K562 (cell line): Measurements from ENCODE around the gene MAST1. TPM values are rescaled to one million over a fixed set of nuclear protein-coding genes. Genes with fewer than 3 reads are reported as not detected.

Source experiments
- EGR1 ChIP-seq: fragments of 450-650 bp; conservative IDR thresholded peaks from 2 replicates; pipeline ENCODE4 v1.6.1; 2017; ENCODE audit warnings: mild to moderate bottlenecking
- FIP1L1 ChIP-seq: fragments of 200-400 bp; formaldehyde crosslinking; IDR thresholded peaks from 2 replicates; pipeline ENCODE4 v1.6.1; 2018; ENCODE audit warnings: mild to moderate bottlenecking, low read depth, low read length; ENCODE audit not compliant: poor library complexity, severe bottlenecking
- NRF1 ChIP-seq, 2 experiments: fragments of 450-650 bp; IDR thresholded peaks in 1 of 2; conservative IDR thresholded peaks in 1 of 2; 2 replicates each; pipeline ENCODE4 v1.6.1; 2014; ENCODE audit warnings: mild to moderate bottlenecking in 2 of 2
- PHF8 ChIP-seq: fragments of 200-600 bp; sonication (generic); IDR thresholded peaks from 2 replicates; pipeline ENCODE4 v1.6.1; 2012; ENCODE audit warnings: mixed run types, mild to moderate bottlenecking, inconsistent platforms, low read length, moderate library complexity, borderline replicate concordance
- POLR2G ChIP-seq: fragments of 200-400 bp; formaldehyde crosslinking; IDR thresholded peaks from 2 replicates; pipeline ENCODE4 v1.6.1; 2017; ENCODE audit warnings: low read depth, mild to moderate bottlenecking, antibody characterized with exemption, low read length, moderate library complexity
- SIN3A ChIP-seq, 2 experiments: fragments of 150-350 bp in 1 of 2; IDR thresholded peaks; 2 replicates each; pipeline ENCODE4 v1.6.1; 2011 to 2016; ENCODE audit warnings: borderline replicate concordance in 2 of 2, low read depth in 2 of 2, low read length in 2 of 2, mild to moderate bottlenecking in 2 of 2, moderate library complexity in 2 of 2; ENCODE audit not compliant: control insufficient read depth in 1 of 2
- ZKSCAN3 ChIP-seq: fragments of 250-450 bp; sonication (Bioruptor Pico); IDR thresholded peaks from 2 replicates; pipeline ENCODE4 v1.4.0; 2020
- polyA plus RNA-seq, 8 experiments: library from polyadenylated mRNA; depleted of rRNA in 4 of 8; stranded (reverse) in 5 of 8; unstranded in 3 of 8; fragments of >200 nt; fragmentation: Nextera tagmentation in 2 of 8; fragmentation: Illumina TruSeq in 1 of 8; extraction: Ambion mirVana in 2 of 8; extraction: Trizol in 1 of 8; gene quantifications; 2 replicates each; pipeline versions ENCODE4 v1.2.1 to v1.2.3, GENCODE V29; 2011 to 2014; ENCODE audit warnings: inconsistent platforms in 1 of 8, missing spikeins in 1 of 8
- total RNA-seq, 7 experiments: library from RNA; depleted of rRNA in 6 of 7; stranded (reverse); fragments of >200 nt in 6 of 7; fragmentation: Illumina TruSeq in 2 of 7; extraction: Trizol in 2 of 7; gene quantifications; 2 replicates each; pipeline versions ENCODE4 v1.2.1 to v1.2.3, GENCODE V29; 2011 to 2021; ENCODE audit warnings: low replicate concordance in 1 of 7
- TF ChIP-seq, protein P1 (sequence below): sonication (generic); formaldehyde crosslinking; IDR thresholded peaks from 2 replicates; pipeline ENCODE4 v1.9.0; 2022; ENCODE audit warnings: mild to moderate bottlenecking, missing genetic modification reagents
- TF ChIP-seq, protein P2 (sequence below): sonication (generic); formaldehyde crosslinking; IDR thresholded peaks from 2 replicates; pipeline ENCODE4 v1.8.0; 2023; ENCODE audit warnings: missing genetic modification reagents, mild to moderate bottlenecking, borderline replicate concordance
- TF ChIP-seq, protein P3 (sequence below), 2 experiments: fragments of 200-800 bp in 1 of 2; sonication (Bioruptor generic) in 1 of 2; sonication (generic) in 1 of 2; formaldehyde crosslinking in 1 of 2; IDR thresholded peaks in 1 of 2; conservative IDR thresholded peaks in 1 of 2; 2 replicates each; pipeline versions ENCODE4 v1.5.0 to v1.6.1; 2016 to 2020; ENCODE audit warnings: missing compliant biosample characterization in 1 of 2, missing genetic modification characterization in 1 of 2, missing genetic modification reagents in 1 of 2

MAST1 gene
- total and polyA plus RNA-seq, 9 of the 15 experiments (the other 6 are each of a cell fraction or from before 2014, with no cell fraction given): 0.48 to 10.3 (median 3.9) TPM

- TF ChIP-seq PHF8 (peak; percentile 39; the same call in 1 of the 2 replicates), ZKSCAN3 (CRISPR knock-in tag) (no peak), EGR1 (peak; percentile 56; the same call in 1 of the 2 replicates), FIP1L1 (peak; percentile 35), SIN3A (IDR thresholded peaks at IDR 0.05; ENCODE audit: borderline replicate concordance in 2 of 2, control insufficient read depth in 1 of 2, low read depth in 2 of 2, low read length in 2 of 2) (peak; percentile 45 to 59; a peak in 1 of 4 replicates), NRF1 (conservative IDR thresholded peaks at IDR 0.05 in 1 of 2, IDR thresholded peaks at IDR 0.05 in 1 of 2) (peak; percentile 75 to 76; a peak in 3 of 4 replicates), POLR2G (peak; percentile 68)
- TF ChIP-seq, protein P1, sequence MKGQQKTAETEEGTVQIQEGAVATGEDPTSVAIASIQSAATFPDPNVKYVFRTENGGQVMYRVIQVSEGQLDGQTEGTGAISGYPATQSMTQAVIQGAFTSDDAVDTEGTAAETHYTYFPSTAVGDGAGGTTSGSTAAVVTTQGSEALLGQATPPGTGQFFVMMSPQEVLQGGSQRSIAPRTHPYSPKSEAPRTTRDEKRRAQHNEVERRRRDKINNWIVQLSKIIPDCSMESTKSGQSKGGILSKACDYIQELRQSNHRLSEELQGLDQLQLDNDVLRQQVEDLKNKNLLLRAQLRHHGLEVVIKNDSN: no peak
- TF ChIP-seq, protein P2, sequence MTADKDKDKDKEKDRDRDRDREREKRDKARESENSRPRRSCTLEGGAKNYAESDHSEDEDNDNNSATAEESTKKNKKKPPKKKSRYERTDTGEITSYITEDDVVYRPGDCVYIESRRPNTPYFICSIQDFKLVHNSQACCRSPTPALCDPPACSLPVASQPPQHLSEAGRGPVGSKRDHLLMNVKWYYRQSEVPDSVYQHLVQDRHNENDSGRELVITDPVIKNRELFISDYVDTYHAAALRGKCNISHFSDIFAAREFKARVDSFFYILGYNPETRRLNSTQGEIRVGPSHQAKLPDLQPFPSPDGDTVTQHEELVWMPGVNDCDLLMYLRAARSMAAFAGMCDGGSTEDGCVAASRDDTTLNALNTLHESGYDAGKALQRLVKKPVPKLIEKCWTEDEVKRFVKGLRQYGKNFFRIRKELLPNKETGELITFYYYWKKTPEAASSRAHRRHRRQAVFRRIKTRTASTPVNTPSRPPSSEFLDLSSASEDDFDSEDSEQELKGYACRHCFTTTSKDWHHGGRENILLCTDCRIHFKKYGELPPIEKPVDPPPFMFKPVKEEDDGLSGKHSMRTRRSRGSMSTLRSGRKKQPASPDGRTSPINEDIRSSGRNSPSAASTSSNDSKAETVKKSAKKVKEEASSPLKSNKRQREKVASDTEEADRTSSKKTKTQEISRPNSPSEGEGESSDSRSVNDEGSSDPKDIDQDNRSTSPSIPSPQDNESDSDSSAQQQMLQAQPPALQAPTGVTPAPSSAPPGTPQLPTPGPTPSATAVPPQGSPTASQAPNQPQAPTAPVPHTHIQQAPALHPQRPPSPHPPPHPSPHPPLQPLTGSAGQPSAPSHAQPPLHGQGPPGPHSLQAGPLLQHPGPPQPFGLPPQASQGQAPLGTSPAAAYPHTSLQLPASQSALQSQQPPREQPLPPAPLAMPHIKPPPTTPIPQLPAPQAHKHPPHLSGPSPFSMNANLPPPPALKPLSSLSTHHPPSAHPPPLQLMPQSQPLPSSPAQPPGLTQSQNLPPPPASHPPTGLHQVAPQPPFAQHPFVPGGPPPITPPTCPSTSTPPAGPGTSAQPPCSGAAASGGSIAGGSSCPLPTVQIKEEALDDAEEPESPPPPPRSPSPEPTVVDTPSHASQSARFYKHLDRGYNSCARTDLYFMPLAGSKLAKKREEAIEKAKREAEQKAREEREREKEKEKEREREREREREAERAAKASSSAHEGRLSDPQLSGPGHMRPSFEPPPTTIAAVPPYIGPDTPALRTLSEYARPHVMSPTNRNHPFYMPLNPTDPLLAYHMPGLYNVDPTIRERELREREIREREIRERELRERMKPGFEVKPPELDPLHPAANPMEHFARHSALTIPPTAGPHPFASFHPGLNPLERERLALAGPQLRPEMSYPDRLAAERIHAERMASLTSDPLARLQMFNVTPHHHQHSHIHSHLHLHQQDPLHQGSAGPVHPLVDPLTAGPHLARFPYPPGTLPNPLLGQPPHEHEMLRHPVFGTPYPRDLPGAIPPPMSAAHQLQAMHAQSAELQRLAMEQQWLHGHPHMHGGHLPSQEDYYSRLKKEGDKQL (CRISPR knock-in tag): no peak
- TF ChIP-seq, protein P3, sequence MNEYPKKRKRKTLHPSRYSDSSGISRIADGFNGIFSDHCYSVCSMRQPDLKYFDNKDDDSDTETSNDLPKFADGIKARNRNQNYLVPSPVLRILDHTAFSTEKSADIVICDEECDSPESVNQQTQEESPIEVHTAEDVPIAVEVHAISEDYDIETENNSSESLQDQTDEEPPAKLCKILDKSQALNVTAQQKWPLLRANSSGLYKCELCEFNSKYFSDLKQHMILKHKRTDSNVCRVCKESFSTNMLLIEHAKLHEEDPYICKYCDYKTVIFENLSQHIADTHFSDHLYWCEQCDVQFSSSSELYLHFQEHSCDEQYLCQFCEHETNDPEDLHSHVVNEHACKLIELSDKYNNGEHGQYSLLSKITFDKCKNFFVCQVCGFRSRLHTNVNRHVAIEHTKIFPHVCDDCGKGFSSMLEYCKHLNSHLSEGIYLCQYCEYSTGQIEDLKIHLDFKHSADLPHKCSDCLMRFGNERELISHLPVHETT (CRISPR knock-in tag; conservative IDR thresholded peaks at IDR 0.05 in 1 of 2, IDR thresholded peaks at IDR 0.05 in 1 of 2): peak in 1 of 2 experiments; percentile 89; a peak in 2 of 4 replicates
Observed at GRCh38 chr19:12838182-12838885, at the start of gene MAST1 (continued).
